Brain microvascular endothelial cell (primary cell): ENCODE measurements around the gene SLC5A3.
A peak's percentile ranks its signal among the peaks of the same experiment; 100 is the strongest.

Source experiments
- DNase-seq: peaks from one replicate; pipeline ENCODE4 v3.0.0-alpha.2; 2020
- H3K27ac ChIP-seq: fragments of 250-450 bp; sonication (Bioruptor Pico); 2 replicates; pipeline ENCODE4 v1.5.1; 2020; ENCODE audit warnings: mild to moderate bottlenecking, moderate library complexity
- H3K27me3 ChIP-seq: fragments of 250-450 bp; sonication (Bioruptor Pico); replicated peaks from 2 replicates; pipeline ENCODE4 v1.5.1; 2020; ENCODE audit warnings: mild to moderate bottlenecking
- H3K36me3 ChIP-seq: fragments of 250-450 bp; sonication (Bioruptor Pico); replicated peaks from 2 replicates; pipeline ENCODE4 v1.5.1; 2020; ENCODE audit warnings: mild to moderate bottlenecking
- H3K4me3 ChIP-seq: 2 replicates; pipeline ENCODE4 v1.5.1; 2011; ENCODE audit warnings: low read depth, mild to moderate bottlenecking, control low read depth, low read length, moderate library complexity
- in situ Hi-C: cut with HindIII; loops from 2 replicates; pipeline ENCODE4 v1.10.0; 2017; ENCODE audit warnings: low sequenced_read_pairs, low pct_ligation_motif_present
- TF ChIP-seq, protein P1 (sequence below): IDR thresholded peaks from 2 replicates; pipeline ENCODE4 v1.5.1; 2011; ENCODE audit warnings: low read depth, mild to moderate bottlenecking, moderate library complexity, low read length, control low read depth, inconsistent platforms; ENCODE audit errors: missing control alignments

Gene SLC5A3

GRCh38 chr21:34086887-34087306 is 13.5 kb downstream of the SLC5A3 start:
- in situ Hi-C loops: no loop called here
- Histone ChIP-seq H3K27me3 (no peaks in the 10 kb centered on the region), H3K36me3 (no peaks in the 10 kb centered on the region), H3K4me3 (no peak overlapping the region), H3K27ac (no peak overlapping the region)
- TF ChIP-seq, protein P1, sequence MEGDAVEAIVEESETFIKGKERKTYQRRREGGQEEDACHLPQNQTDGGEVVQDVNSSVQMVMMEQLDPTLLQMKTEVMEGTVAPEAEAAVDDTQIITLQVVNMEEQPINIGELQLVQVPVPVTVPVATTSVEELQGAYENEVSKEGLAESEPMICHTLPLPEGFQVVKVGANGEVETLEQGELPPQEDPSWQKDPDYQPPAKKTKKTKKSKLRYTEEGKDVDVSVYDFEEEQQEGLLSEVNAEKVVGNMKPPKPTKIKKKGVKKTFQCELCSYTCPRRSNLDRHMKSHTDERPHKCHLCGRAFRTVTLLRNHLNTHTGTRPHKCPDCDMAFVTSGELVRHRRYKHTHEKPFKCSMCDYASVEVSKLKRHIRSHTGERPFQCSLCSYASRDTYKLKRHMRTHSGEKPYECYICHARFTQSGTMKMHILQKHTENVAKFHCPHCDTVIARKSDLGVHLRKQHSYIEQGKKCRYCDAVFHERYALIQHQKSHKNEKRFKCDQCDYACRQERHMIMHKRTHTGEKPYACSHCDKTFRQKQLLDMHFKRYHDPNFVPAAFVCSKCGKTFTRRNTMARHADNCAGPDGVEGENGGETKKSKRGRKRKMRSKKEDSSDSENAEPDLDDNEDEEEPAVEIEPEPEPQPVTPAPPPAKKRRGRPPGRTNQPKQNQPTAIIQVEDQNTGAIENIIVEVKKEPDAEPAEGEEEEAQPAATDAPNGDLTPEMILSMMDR: no peak
- no peak for DNase-seq

DNA sequence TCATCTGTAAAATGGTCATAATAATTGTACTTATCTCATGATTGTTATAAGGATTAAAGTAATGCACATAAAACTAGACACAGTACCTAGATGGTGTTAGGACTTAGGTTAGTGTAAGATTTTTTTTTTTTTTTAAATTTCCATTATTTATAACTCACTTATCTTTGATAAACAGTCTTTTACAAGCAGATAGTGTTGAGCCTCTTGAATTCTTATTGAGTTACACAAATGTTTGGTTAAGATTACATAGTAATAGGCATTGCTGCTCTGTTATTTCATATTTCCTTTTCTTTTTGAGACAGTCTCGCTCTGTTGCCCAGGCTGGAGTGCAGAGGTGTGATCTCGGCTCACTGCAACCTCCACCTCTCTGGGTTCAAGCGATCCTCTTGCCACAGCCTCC is 15.4 kb downstream of the SLC5A3 start:
- in situ Hi-C loops: no loop called here
- no peak overlapping the region for H3K4me3 ChIP-seq
- no peak for DNase-seq
- no peaks in the 10 kb centered on the region for H3K27me3 ChIP-seq
- no peaks in the 10 kb centered on the region for H3K36me3 ChIP-seq
- TF ChIP-seq, protein P1: no peak
- H3K27ac ChIP-seq: no peak overlapping the region

DNA sequence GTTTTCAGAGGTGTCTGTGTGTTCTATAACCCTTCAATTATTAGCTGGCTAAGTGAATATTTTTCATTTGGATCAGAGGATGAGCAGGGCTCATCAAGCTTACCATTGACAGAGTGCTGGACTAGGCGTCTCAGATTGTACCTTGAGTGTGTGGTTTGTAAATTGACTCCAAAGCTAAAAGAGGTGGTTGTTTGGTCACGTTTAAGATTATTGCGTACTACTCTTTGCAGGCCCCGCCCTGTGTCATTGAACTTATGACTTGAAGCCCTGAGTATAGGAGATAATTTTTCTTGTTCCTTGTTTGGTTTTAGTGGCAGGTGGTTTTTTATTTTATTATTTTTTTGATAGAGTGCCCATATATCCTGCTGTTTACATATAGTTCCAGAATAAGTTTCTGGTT is 17.7 kb downstream of the SLC5A3 start:
- Histone ChIP-seq H3K36me3 (no peaks in the 10 kb centered on the region), H3K27ac (no peak overlapping the region), H3K27me3 (no peaks in the 10 kb centered on the region), H3K4me3 (no peak overlapping the region)
- in situ Hi-C loops: no loop called here
- DNase-seq: no peak
- TF ChIP-seq, protein P1: no peak

DNA sequence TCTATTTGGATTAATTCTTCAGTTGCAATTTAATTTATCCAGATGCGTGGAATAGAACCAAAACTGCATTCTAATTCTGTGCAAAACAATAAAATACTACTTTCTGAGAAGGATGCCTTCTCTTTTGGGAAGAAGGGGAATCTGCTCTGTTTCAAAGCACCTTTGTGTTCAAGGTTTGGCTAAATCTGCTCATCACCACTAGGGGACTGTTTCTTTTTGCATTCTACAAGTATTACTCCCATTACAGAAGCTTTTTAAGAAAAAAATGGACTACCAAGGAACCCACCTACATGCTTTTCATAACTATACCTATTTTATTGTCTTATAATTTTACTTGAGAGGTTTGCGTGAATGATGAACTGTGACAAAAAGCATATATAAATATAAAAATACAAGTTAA is 18.2 kb downstream of the SLC5A3 start:
- Histone ChIP-seq H3K4me3 (no peak overlapping the region), H3K36me3 (no peaks in the 10 kb centered on the region), H3K27ac (no peak overlapping the region), H3K27me3 (no peaks in the 10 kb centered on the region)
- DNase-seq: no peak
- in situ Hi-C loops: no loop called here
- TF ChIP-seq, protein P1: peak; percentile 52

DNA sequence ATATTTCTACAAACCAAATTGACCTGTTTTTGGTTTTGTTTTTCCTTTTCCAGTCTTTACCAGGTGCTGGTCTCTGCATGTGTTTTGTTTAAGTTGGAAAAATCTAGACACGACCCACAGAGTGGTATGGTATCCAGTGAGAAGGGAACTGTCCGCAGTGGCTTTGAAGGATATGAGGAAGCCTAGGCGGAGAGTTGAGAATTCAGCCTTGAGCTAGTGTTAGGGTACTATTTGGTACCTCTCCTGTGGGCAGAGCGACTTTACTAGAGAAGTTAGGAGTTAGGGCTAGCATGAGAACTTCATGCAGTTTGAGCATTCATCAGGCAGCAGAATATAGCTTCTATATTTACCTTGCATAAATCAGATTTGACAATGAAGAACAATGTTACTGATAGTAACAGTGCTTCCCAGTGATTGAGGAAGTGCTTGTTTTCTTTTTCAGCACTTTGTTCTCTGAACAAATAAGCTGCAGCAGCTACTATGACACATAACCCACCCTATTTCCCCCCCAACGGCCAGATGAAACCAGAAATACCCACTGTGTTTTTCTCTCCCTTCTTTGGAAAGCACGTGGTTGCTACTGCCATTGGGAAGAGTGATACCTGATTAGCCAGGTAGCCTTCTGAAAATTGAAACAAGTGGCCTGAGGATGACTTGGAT is 19.0 kb downstream of the SLC5A3 start:
- TF ChIP-seq, protein P1: no peak
- Histone ChIP-seq H3K36me3 (no peaks in the 10 kb centered on the region), H3K27me3 (no peaks in the 10 kb centered on the region), H3K4me3 (no peak overlapping the region), H3K27ac (no peak overlapping the region)
- no peak for DNase-seq
- in situ Hi-C loops: no loop called here

- in situ Hi-C loops: no loop called here
- H3K27ac ChIP-seq: no peak overlapping the region
Observed at GRCh38 chr21:34093083-34093482, 19.7 kb downstream of the SLC5A3 start.

More at GRCh38 chr21:34093083-34093482, 19.7 kb downstream of the SLC5A3 start:
- DNase-seq: no peak
- H3K27me3 ChIP-seq: no peaks in the 10 kb centered on the region
- TF ChIP-seq, protein P1: no peak
- no peaks in the 10 kb centered on the region for H3K36me3 ChIP-seq
- no peak overlapping the region for H3K4me3 ChIP-seq
